Osteocyte (in vitro differentiated cells): ENCODE data around the gene GADL1. TPM values are rescaled to one million over a fixed set of nuclear protein-coding genes. Genes with fewer than 3 reads are reported as not detected.
A peak's percentile ranks its signal among the peaks of the same experiment; 100 is the strongest.

ENCODE experiments used
- DNase-seq: peaks from one replicate; pipeline ENCODE4 v3.0.0; 2021; ENCODE audit warnings: mixed read lengths; ENCODE audit not compliant: unreplicated experiment; ENCODE audit errors: extremely low spot score
- H3K27ac Mint-ChIP-seq: one replicate; pipeline ENCODE4 v1.8.0; 2021; ENCODE audit warnings: mild to moderate bottlenecking, mixed read lengths; ENCODE audit not compliant: unreplicated experiment
- H3K27me3 Mint-ChIP-seq: one replicate; pipeline ENCODE4 v1.8.0; 2021; ENCODE audit warnings: mixed read lengths; ENCODE audit not compliant: unreplicated experiment
- H3K36me3 Mint-ChIP-seq: one replicate; pipeline ENCODE4 v1.8.0; 2021; ENCODE audit warnings: mixed read lengths; ENCODE audit not compliant: unreplicated experiment
- H3K4me1 Mint-ChIP-seq: one replicate; pipeline ENCODE4 v1.8.0; 2021; ENCODE audit warnings: mixed read lengths; ENCODE audit not compliant: unreplicated experiment
- H3K4me3 Mint-ChIP-seq: one replicate; pipeline ENCODE4 v1.8.0; 2021; ENCODE audit warnings: mild to moderate bottlenecking, moderate library complexity, mixed read lengths; ENCODE audit not compliant: unreplicated experiment
- H3K9me3 Mint-ChIP-seq: one replicate; pipeline ENCODE4 v1.8.0; 2021; ENCODE audit warnings: mixed read lengths; ENCODE audit not compliant: unreplicated experiment
- CTCF ChIP-seq: fragments of 200-600 bp; sonication (generic); IDR thresholded peaks from 2 replicates; pipeline ENCODE4 v1.5.0; 2021; ENCODE audit warnings: antibody characterized with exemption, mild to moderate bottlenecking, moderate library complexity
- total RNA-seq: library from RNA; stranded (reverse); gene quantifications from 2 replicates; pipeline ENCODE4 v1.2.1, GENCODE V29; 2021

Gene GADL1
- total RNA-seq, 1 donor from 2014 or later, result not detected

GRCh38 chr3:30934208-30934550, 39.7 kb upstream of the GADL1 start:
- H3K4me3 Mint-ChIP-seq, result no peak overlapping the region
- H3K4me1 Mint-ChIP-seq, result peaks cover 3% of the 10 kb centered on the region
- peaks cover 4% of the 10 kb centered on the region for H3K9me3 Mint-ChIP-seq
- H3K36me3 Mint-ChIP-seq, result no peaks in the 10 kb centered on the region
- peak; percentile 59 for TF ChIP-seq CTCF
- no peak overlapping the region for H3K27ac Mint-ChIP-seq
- no peak for DNase-seq
- H3K27me3 Mint-ChIP-seq, result peaks cover 32% of the 10 kb centered on the region

- Mint-ChIP-seq H3K27me3 (peaks cover 30% of the 10 kb centered on the region), H3K9me3 (peaks cover 4% of the 10 kb centered on the region), H3K4me1 (peaks cover 3% of the 10 kb centered on the region), H3K27ac (no peak overlapping the region), H3K4me3 (no peak overlapping the region), H3K36me3 (no peaks in the 10 kb centered on the region)
- no peak for DNase-seq
- no peak for TF ChIP-seq CTCF
Observed at GRCh38 chr3:30933478-30934207, 39.2 kb upstream of the GADL1 start.

- Mint-ChIP-seq H3K4me1 (peaks cover 3% of the 10 kb centered on the region), H3K36me3 (no peaks in the 10 kb centered on the region), H3K27ac (no peak overlapping the region), H3K27me3 (peaks cover 21% of the 10 kb centered on the region), H3K4me3 (no peak overlapping the region), H3K9me3 (peaks cover 4% of the 10 kb centered on the region)
- DNase-seq, result no peak
- no peak for TF ChIP-seq CTCF
Observed at GRCh38 chr3:30932513-30933098, 38.1 kb upstream of the GADL1 start.

- DNase-seq, result no peak
- no peak overlapping the region for H3K4me3 Mint-ChIP-seq
- no peaks in the 10 kb centered on the region for H3K36me3 Mint-ChIP-seq
- peaks cover 8% of the 10 kb centered on the region for H3K4me1 Mint-ChIP-seq
- H3K27ac Mint-ChIP-seq, result no peak overlapping the region
- H3K27me3 Mint-ChIP-seq, result peaks cover 7% of the 10 kb centered on the region
- no peak for TF ChIP-seq CTCF
- peaks cover 3% of the 10 kb centered on the region for H3K9me3 Mint-ChIP-seq
Observed at GRCh38 chr3:30924763-30925162, 30.3 kb upstream of the GADL1 start.

GRCh38 chr3:30919564-30919963, 25.1 kb upstream of the GADL1 start:
- no peaks in the 10 kb centered on the region for H3K36me3 Mint-ChIP-seq
- DNase-seq, result no peak
- H3K9me3 Mint-ChIP-seq, result peaks cover 4% of the 10 kb centered on the region
- no peak for TF ChIP-seq CTCF
- H3K27me3 Mint-ChIP-seq, result no peaks in the 10 kb centered on the region
- peaks cover 4% of the 10 kb centered on the region for H3K4me1 Mint-ChIP-seq
- no peak overlapping the region for H3K27ac Mint-ChIP-seq
- no peak overlapping the region for H3K4me3 Mint-ChIP-seq
